Keratinocyte (primary cell): ENCODE results near the gene PLA2G4D.

ENCODE experiments used
- CTCF ChIP-seq, 3 experiments: IDR thresholded peaks in 1 of 3; conservative IDR thresholded peaks in 1 of 3; optimal IDR thresholded peaks in 1 of 3; 2 replicates in 2 of 3; 3 replicates in 1 of 3; pipeline versions ENCODE3 to v1.5.1; 2011; ENCODE audit warnings: low read length in 3 of 3, mild to moderate bottlenecking in 3 of 3, moderate library complexity in 2 of 3, control low read depth in 1 of 3, inconsistent platforms in 1 of 3; ENCODE audit not compliant: insufficient read depth in 2 of 3; ENCODE audit errors: extremely low read depth in 1 of 3
- EZH2 ChIP-seq: IDR thresholded peaks from one replicate; pipeline ENCODE4 v1.6.1; 2012; ENCODE audit warnings: inconsistent platforms, mild to moderate bottlenecking, low read length, moderate library complexity

- no peak for TF ChIP-seq CTCF (optimal IDR thresholded peaks at IDR 0.05 in 1 of 3, IDR thresholded peaks at IDR 0.05 in 1 of 3, conservative IDR thresholded peaks at IDR 0.05 in 1 of 3; ENCODE audit: extremely low read depth in 1 of 3, insufficient read depth in 2 of 3, low read length in 3 of 3)
- no peak for TF ChIP-seq EZH2
Observed at GRCh38 chr15:42057799-42058646, 36.3 kb downstream of the PLA2G4D start.
